Breast epithelium (tissue), 4 donors: ENCODE results near the gene PRRC2C. TPM values are rescaled to one million over a fixed set of nuclear protein-coding genes. Genes with fewer than 3 reads are reported as not detected.

Experiments
- DNase-seq, 2 donors: peaks; one replicate each; pipeline ENCODE4 v3.0.0-alpha.2; 2019; ENCODE audit warnings: low spot score in 2 of 2
- H3K27ac ChIP-seq, 2 donors: fragments of 200-600 bp; sonication (generic) in 1 of 2; one replicate each; pipeline ENCODE4 v1.5.1; 2016 to 2019; ENCODE audit warnings: mild to moderate bottlenecking in 1 of 2
- H3K27me3 ChIP-seq, 2 donors: fragments of 200-600 bp; sonication (generic) in 1 of 2; one replicate each; pipeline versions ENCODE4 v1.5.1 to v1.6.0; 2017 to 2019; ENCODE audit warnings: control low read depth in 1 of 2, mild to moderate bottlenecking in 1 of 2
- H3K36me3 ChIP-seq: fragments of 200-600 bp; one replicate; pipeline ENCODE4 v1.5.1; 2019
- H3K4me1 ChIP-seq, 2 donors: fragments of 200-600 bp; sonication (generic); one replicate each; pipeline ENCODE4 v1.5.1; 2016 to 2019; ENCODE audit warnings: control low read depth in 1 of 2
- H3K4me3 ChIP-seq, 3 donors: fragments of 200-600 bp; sonication (generic); 1 replicate in 2 of 3; 2 replicates in 1 of 3; pipeline ENCODE4 v1.5.1; 2016 to 2019; ENCODE audit warnings: mild to moderate bottlenecking in 3 of 3, moderate library complexity in 2 of 3
- H3K9me3 ChIP-seq, 2 donors: fragments of 200-600 bp; sonication (generic) in 1 of 2; one replicate each; pipeline ENCODE4 v1.5.1; 2016 to 2019; ENCODE audit warnings: control low read depth in 1 of 2
- CTCF ChIP-seq, 3 donors: fragments of 450-650 bp; IDR thresholded peaks; one replicate each; pipeline ENCODE4 v1.5.1; 2016 to 2017; ENCODE audit warnings: antibody characterized with exemption in 3 of 3, mild to moderate bottlenecking in 3 of 3, moderate library complexity in 3 of 3
- POLR2A ChIP-seq: fragments of 450-650 bp; IDR thresholded peaks from one replicate; pipeline ENCODE4 v1.6.1; 2016; ENCODE audit warnings: antibody characterized with exemption, mild to moderate bottlenecking, moderate library complexity
- POLR2AphosphoS5 ChIP-seq, 3 donors: sonication (generic); formaldehyde crosslinking; IDR thresholded peaks; one replicate each; pipeline ENCODE4 v1.6.1; 2017; ENCODE audit warnings: antibody characterized with exemption in 3 of 3
- intact Hi-C: fragments of 100-400 bp; cut with DNase I; formaldehyde crosslinking; loops from one replicate; pipeline ENCODE4 v1.15.1; 2023; ENCODE audit warnings: low total_unique reads
- total RNA-seq, 3 donors: library from RNA; depleted of rRNA; stranded (reverse); fragments of >200 nt; gene quantifications; one replicate each; pipeline ENCODE4 v1.1.0, GENCODE V29; 2016

Gene PRRC2C
- total RNA-seq, 3 donors from 2014 or later = 91.1 to 126 (median 96.0) TPM

GRCh38 chr1:171472183-171472647 is 13.1 kb upstream of the PRRC2C start:
- no peak overlapping the region for H3K4me3 ChIP-seq
- H3K27me3 ChIP-seq = no peaks in the 10 kb centered on the region
- no peak for DNase-seq
- TF ChIP-seq CTCF (IDR thresholded peaks at IDR 0.05) = no peak
- no peak for TF ChIP-seq POLR2A
- TF ChIP-seq POLR2AphosphoS5 (IDR thresholded peaks at IDR 0.05) = no peak
- no peak overlapping the region for H3K27ac ChIP-seq
- H3K9me3 ChIP-seq = no peaks in the 10 kb centered on the region
- intact Hi-C loops = no loop called here
- no peaks in the 10 kb centered on the region for H3K4me1 ChIP-seq
- H3K36me3 ChIP-seq = no peaks in the 10 kb centered on the region

- no peaks in the 10 kb centered on the region for H3K4me1 ChIP-seq
- H3K4me3 ChIP-seq = no peak overlapping the region
- no peaks in the 10 kb centered on the region for H3K27me3 ChIP-seq
- H3K36me3 ChIP-seq = no peaks in the 10 kb centered on the region
- intact Hi-C loops = no loop called here
- no peaks in the 10 kb centered on the region for H3K9me3 ChIP-seq
- no peak overlapping the region for H3K27ac ChIP-seq
- DNase-seq = no peak
- no peak for TF ChIP-seq POLR2A
Observed at GRCh38 chr1:171476829-171477228, 8.5 kb upstream of the PRRC2C start.

GRCh38 chr1:171477804-171478203 is 7.5 kb upstream of the PRRC2C start:
- no peaks in the 10 kb centered on the region for H3K36me3 ChIP-seq
- no peaks in the 10 kb centered on the region for H3K4me1 ChIP-seq
- no peak for TF ChIP-seq CTCF (IDR thresholded peaks at IDR 0.05)
- no peak for TF ChIP-seq POLR2AphosphoS5 (IDR thresholded peaks at IDR 0.05)
- TF ChIP-seq POLR2A = no peak
- no peaks in the 10 kb centered on the region for H3K27me3 ChIP-seq
- no peaks in the 10 kb centered on the region for H3K9me3 ChIP-seq
- intact Hi-C loops = no loop called here
- no peak for DNase-seq
- no peak overlapping the region for H3K4me3 ChIP-seq
- no peak overlapping the region for H3K27ac ChIP-seq

GRCh38 chr1:171480035-171480434 is 5.3 kb upstream of the PRRC2C start:
- Histone ChIP-seq H3K36me3 (no peaks in the 10 kb centered on the region), H3K9me3 (no peaks in the 10 kb centered on the region), H3K27ac (no peak overlapping the region), H3K27me3 (no peaks in the 10 kb centered on the region), H3K4me3 (no peak overlapping the region), H3K4me1 (no peaks in the 10 kb centered on the region)
- TF ChIP-seq POLR2A = no peak
- no peak for TF ChIP-seq CTCF (IDR thresholded peaks at IDR 0.05)
- no peak for TF ChIP-seq POLR2AphosphoS5 (IDR thresholded peaks at IDR 0.05)
- DNase-seq = no peak
- intact Hi-C loops = no loop called here

- no peak for DNase-seq
- Histone ChIP-seq H3K4me1 (peaks cover 0 to 4% of the 10 kb centered on the region in 2 donors), H3K4me3 (peak overlapping the region; percentile 71 to 97 (median 96)), H3K36me3 (no peaks in the 10 kb centered on the region), H3K9me3 (no peaks in the 10 kb centered on the region), H3K27ac (peak overlapping the region; percentile 99 to 100), H3K27me3 (no peaks in the 10 kb centered on the region)
- TF ChIP-seq POLR2AphosphoS5 (IDR thresholded peaks at IDR 0.05) = no peak
- TF ChIP-seq CTCF (IDR thresholded peaks at IDR 0.05) = peak in 2 of 3 donors; percentile 77 to 78
- intact Hi-C loops = no loop called here
Observed at GRCh38 chr1:171484760-171485374, 463 bp upstream of the PRRC2C start.
